ENCODE results near the gene PFKFB3.
"Not testable (repeated sequence)": the region's sequence is repeated elsewhere in the genome, so short reads cannot be mapped to it uniquely, and the experiment has no call there.

Gene PFKFB3

GRCh38 chr10:6275022-6275997 is 72.6 kb downstream of the PFKFB3 start:
- peak; percentile 94 for DNase-seq

GRCh38 chr10:6276356-6276755 is 73.6 kb downstream of the PFKFB3 start:
- DNase-seq = no peak

- no peak for DNase-seq
These were observed 75.9 kb downstream of the PFKFB3 start for GRCh38 chr10:6278519-6279120.

GRCh38 chr10:6279540-6280267 is 77.0 kb downstream of the PFKFB3 start:
- no peak for DNase-seq

GRCh38 chr10:6280291-6280690 is 77.6 kb downstream of the PFKFB3 start:
- no peak for DNase-seq

- DNase-seq = no peak
These were observed 79.8 kb downstream of the PFKFB3 start for GRCh38 chr10:6282454-6282958.

- no peak for DNase-seq
These were observed 80.9 kb downstream of the PFKFB3 start for GRCh38 chr10:6283655-6284054.

GRCh38 chr10:6290621-6291020 is 87.9 kb downstream of the PFKFB3 start:
- DNase-seq = not testable (repeated sequence)

GRCh38 chr10:6292741-6293151 is 90.0 kb downstream of the PFKFB3 start:
- no peak for DNase-seq

- DNase-seq = not testable (repeated sequence)
These were observed 93.7 kb downstream of the PFKFB3 start for GRCh38 chr10:6296425-6296824.

GRCh38 chr10:6296828-6297251 is 94.1 kb downstream of the PFKFB3 start:
- DNase-seq = no peak

GRCh38 chr10:6297522-6297921 is 94.8 kb downstream of the PFKFB3 start:
- no peak for DNase-seq

GRCh38 chr10:6297951-6298381 is 95.2 kb downstream of the PFKFB3 start:
- no peak for DNase-seq

GRCh38 chr10:6298428-6298827 is 95.7 kb downstream of the PFKFB3 start:
- no peak for DNase-seq

GRCh38 chr10:6299234-6299633 is 96.5 kb downstream of the PFKFB3 start:
- DNase-seq = peak; percentile 19

GRCh38 chr10:6299743-6300105 is 97.0 kb downstream of the PFKFB3 start:
- no peak for DNase-seq

- DNase-seq = peak; percentile 63
These were observed 97.5 kb downstream of the PFKFB3 start for GRCh38 chr10:6300106-6300783.

- DNase-seq = no peak
These were observed 98.2 kb downstream of the PFKFB3 start for GRCh38 chr10:6300784-6301460.

GRCh38 chr10:6301488-6302075 is 98.8 kb downstream of the PFKFB3 start:
- DNase-seq = no peak
